K562 (cell line): ENCODE measurements around the gene SPOCK3. TPM values are rescaled to one million over a fixed set of nuclear protein-coding genes. Genes with fewer than 3 reads are reported as not detected.

Experiments used
- ATAC-seq: fragments of 200-7000 bp; cut with Tn5 transposase; 3 replicates; pipeline ENCODE4 v1.9.1; 2020; ENCODE audit warnings: moderate library complexity
- BruUV-seq: library from RNA; stranded (reverse); fragments of 400-500 nt; replicated peaks from 2 replicates; lab custom pipeline; 2021; lab: Mats Ljungman, UMichigan
- CTCF ChIA-PET: fragments of 300-600 bp; formaldehyde crosslinking; extraction: SDS; loops from one replicate; lab custom pipeline; 2021; ENCODE audit warnings: low intra/inter-chr PET ratio; lab: Yijun Ruan, JAX
- POLR2A ChIA-PET: fragments of 300-600, 350-650 bp; sonication (Branson Sonifier 250); formaldehyde crosslinking; extraction: SDS; loops from one replicate; lab custom pipeline; 2021; ENCODE audit warnings: antibody characterized with exemption, inconsistent platforms; lab: Yijun Ruan, JAX
- DNase-seq, 4 experiments: peaks; one replicate each; pipeline versions ENCODE4 v3.0.0 to v3.0.0-alpha.2; 2011 to 2018; ENCODE audit warnings: low spot score in 3 of 4, mixed read lengths in 3 of 4; ENCODE audit errors: extremely low read depth in 1 of 4
- FAIRE-seq: peaks from 2 replicates; lab custom pipeline; 2011; peaks lifted over from hg19 to GRCh38; lab: Jason Lieb, UNC
- H2AFZ ChIP-seq: 2 replicates; pipeline ENCODE4 v1.6.0; 2011; ENCODE audit warnings: low read depth, low read length, control low read depth, inconsistent platforms
- H3K27ac ChIP-seq: fragments of 200-600 bp; 3 replicates; pipeline ENCODE4 v1.8.0; 2011; ENCODE audit warnings: low read depth, mild to moderate bottlenecking, control low read depth, inconsistent platforms, low read length, moderate library complexity, mixed read lengths; ENCODE audit errors: extremely low read depth
- H3K27me3 ChIP-seq, 2 experiments: fragments of 300-600 bp in 1 of 2; 2 replicates in 1 of 2; 3 replicates in 1 of 2; pipeline versions ENCODE4 v1.6.0 to v1.8.0; 2011; ENCODE audit warnings: inconsistent platforms in 2 of 2, low read length in 2 of 2, mild to moderate bottlenecking in 1 of 2, mixed read lengths in 1 of 2, moderate library complexity in 1 of 2; ENCODE audit not compliant: control insufficient read depth in 2 of 2, insufficient read depth in 2 of 2
- H3K36me3 ChIP-seq: fragments of 300-600 bp; 3 replicates; pipeline ENCODE4 v1.8.0; 2011; ENCODE audit warnings: mild to moderate bottlenecking, low read length, inconsistent platforms; ENCODE audit not compliant: control insufficient read depth, insufficient read depth
- H3K4me1 ChIP-seq, 2 experiments: fragments of 200-600 bp in 1 of 2; replicated peaks in 1 of 2; 2 replicates in 1 of 2; 3 replicates in 1 of 2; pipeline versions ENCODE4 v1.5.1 to v1.8.0; 2011; ENCODE audit warnings: inconsistent platforms in 2 of 2, low read length in 2 of 2, mild to moderate bottlenecking in 1 of 2, mixed read lengths in 1 of 2, moderate library complexity in 1 of 2; ENCODE audit not compliant: control insufficient read depth in 2 of 2, insufficient read depth in 2 of 2
- H3K4me2 ChIP-seq: 2 replicates; pipeline ENCODE4 v1.6.1; 2011; ENCODE audit warnings: low read length, control low read depth, inconsistent platforms, mixed read lengths; ENCODE audit not compliant: insufficient read depth
- H3K4me3 ChIP-seq: fragments of 200-600 bp; sonication (generic), shearing (Covaris generic); 2 replicates; pipeline ENCODE4 v1.5.1; 2016; ENCODE audit warnings: control low read depth, inconsistent platforms
- H3K79me2 ChIP-seq: fragments of 200-600 bp; 3 replicates; pipeline ENCODE4 v1.8.0; 2011; ENCODE audit warnings: low read length, inconsistent platforms; ENCODE audit not compliant: control insufficient read depth, insufficient read depth
- H3K9ac ChIP-seq, 2 experiments: 2 replicates each; pipeline versions ENCODE4 v1.6.0 to v1.6.1; 2011; ENCODE audit warnings: low read depth in 2 of 2, low read length in 2 of 2, control low read depth in 1 of 2, inconsistent platforms in 1 of 2, mild to moderate bottlenecking in 1 of 2, mixed read lengths in 1 of 2; ENCODE audit not compliant: insufficient read depth in 1 of 2
- H3K9me1 ChIP-seq: one replicate; pipeline ENCODE4 v1.6.0; 2011; ENCODE audit warnings: inconsistent platforms, mild to moderate bottlenecking, low read length, moderate library complexity; ENCODE audit not compliant: control insufficient read depth, insufficient read depth
- H3K9me3 ChIP-seq: replicated peaks from 2 replicates; pipeline ENCODE4 v1.5.1; 2011; ENCODE audit warnings: low read depth, low read length, inconsistent platforms; ENCODE audit not compliant: control insufficient read depth, insufficient read depth
- H4K20me1 ChIP-seq: replicated peaks from 2 replicates; pipeline ENCODE4 v1.6.1; 2011; ENCODE audit warnings: low read length, inconsistent platforms, mixed read lengths; ENCODE audit not compliant: control insufficient read depth, insufficient read depth
- CBX3 ChIP-seq, 2 experiments: IDR thresholded peaks; 1 replicate in 1 of 2; 2 replicates in 1 of 2; pipeline ENCODE4 v1.6.1; 2012; ENCODE audit warnings: inconsistent platforms in 2 of 2, low read length in 2 of 2, borderline replicate concordance in 1 of 2, control low read depth in 1 of 2
- DACH1 ChIP-seq: fragments of 450-650 bp; IDR thresholded peaks from 2 replicates; pipeline ENCODE4 v1.6.1; 2018; ENCODE audit not compliant: partially characterized antibody
- KDM4B ChIP-seq, 2 experiments: fragments of 450-650 bp in 1 of 2; sonication (generic) in 1 of 2; IDR thresholded peaks; 2 replicates each; pipeline ENCODE4 v1.6.1; 2016 to 2017; ENCODE audit warnings: borderline replicate concordance in 2 of 2, antibody characterized with exemption in 1 of 2, low read depth in 1 of 2, mild to moderate bottlenecking in 1 of 2
- LARP7 ChIP-seq: fragments of 450-650 bp; IDR thresholded peaks from 2 replicates; pipeline ENCODE4 v1.6.1; 2016
- SREBF1 ChIP-seq: fragments of 150-350 bp; IDR thresholded peaks from 2 replicates; pipeline ENCODE4 v1.6.1; 2014; ENCODE audit warnings: antibody characterized with exemption, low read depth, low read length, borderline replicate concordance
- SRSF3 ChIP-seq: fragments of 200-400 bp; formaldehyde crosslinking; IDR thresholded peaks from 2 replicates; pipeline ENCODE4 v1.6.1; 2016; ENCODE audit warnings: mild to moderate bottlenecking, low read length, moderate library complexity; ENCODE audit not compliant: insufficient read depth
- WGBS: fragments of 100-300 bp; shearing (Covaris generic); methylation state at CpG from one replicate; pipeline ENCODE4 v1.1.6; 2016; ENCODE audit warnings: low coverage, mixed read lengths; ENCODE audit not compliant: insufficient coverage; ENCODE audit errors: missing lambda C conversion rate; 5-methylcytosine and 5-hydroxymethylcytosine counted together
- in situ Hi-C: fragments of 300-500 bp; cut with MboI; formaldehyde crosslinking; loops from 4 replicates; pipeline ENCODE4 v1.15.0; 2018; ENCODE audit warnings: inconsistent platforms, mixed read lengths
- intact Hi-C: fragments of 100-400 bp; cut with micrococcal nuclease; formaldehyde crosslinking; loops from 2 replicates; pipeline ENCODE4 v1.14.2; 2022
- polyA plus RNA-seq, 8 experiments: library from polyadenylated mRNA; depleted of rRNA in 4 of 8; stranded (reverse) in 5 of 8; unstranded in 3 of 8; fragments of >200 nt; fragmentation: Nextera tagmentation in 2 of 8; fragmentation: Illumina TruSeq in 1 of 8; extraction: Ambion mirVana in 2 of 8; extraction: Trizol in 1 of 8; gene quantifications; 2 replicates each; pipeline versions ENCODE4 v1.2.1 to v1.2.3, GENCODE V29; 2011 to 2014; ENCODE audit warnings: inconsistent platforms in 1 of 8, missing spikeins in 1 of 8
- total RNA-seq, 7 experiments: library from RNA; depleted of rRNA in 6 of 7; stranded (reverse); fragments of >200 nt in 6 of 7; fragmentation: Illumina TruSeq in 2 of 7; extraction: Trizol in 2 of 7; gene quantifications; 2 replicates each; pipeline versions ENCODE4 v1.2.1 to v1.2.3, GENCODE V29; 2011 to 2021; ENCODE audit warnings: low replicate concordance in 1 of 7
- TF ChIP-seq, protein P1 (sequence below): fragments of 450-650 bp; IDR thresholded peaks from 2 replicates; pipeline ENCODE4 v1.6.1; 2017; ENCODE audit warnings: antibody characterized with exemption, mild to moderate bottlenecking

SPOCK3 gene
- total and polyA plus RNA-seq, 9 of the 15 experiments (the other 6 are each of a cell fraction or from before 2014, with no cell fraction given), result not detected

- no peak overlapping the region for H3K9ac ChIP-seq
- ATAC-seq, result no peak
- H3K9me3 ChIP-seq, result 0 out of 2 replicates have a peak, but pooled peaks cover 2% of the 10 kb centered on the region
- H3K79me2 ChIP-seq, result no peaks in the 10 kb centered on the region
- no peak overlapping the region for H3K27ac ChIP-seq
- BruUV-seq, result no TSS peak
- no peaks in the 10 kb centered on the region for H3K27me3 ChIP-seq
- H3K4me2 ChIP-seq, result no peak overlapping the region
- no peaks in the 10 kb centered on the region for H3K4me1 ChIP-seq
- intact Hi-C loops, result no loop called here
- no peak overlapping the region for H2AFZ ChIP-seq
- CTCF ChIA-PET, result no interaction called here
- in situ Hi-C loops, result no loop called here
- TF ChIP-seq DACH1 (no peak), CBX3 (IDR thresholded peaks at IDR 0.05; ENCODE audit: borderline replicate concordance in 1 of 2, low read length in 2 of 2) (no peak), SRSF3 (no peak), LARP7 (no peak), SREBF1 (no peak), KDM4B (IDR thresholded peaks at IDR 0.05; ENCODE audit: borderline replicate concordance in 2 of 2, low read depth in 1 of 2) (no peak)
- TF ChIP-seq, protein P1, sequence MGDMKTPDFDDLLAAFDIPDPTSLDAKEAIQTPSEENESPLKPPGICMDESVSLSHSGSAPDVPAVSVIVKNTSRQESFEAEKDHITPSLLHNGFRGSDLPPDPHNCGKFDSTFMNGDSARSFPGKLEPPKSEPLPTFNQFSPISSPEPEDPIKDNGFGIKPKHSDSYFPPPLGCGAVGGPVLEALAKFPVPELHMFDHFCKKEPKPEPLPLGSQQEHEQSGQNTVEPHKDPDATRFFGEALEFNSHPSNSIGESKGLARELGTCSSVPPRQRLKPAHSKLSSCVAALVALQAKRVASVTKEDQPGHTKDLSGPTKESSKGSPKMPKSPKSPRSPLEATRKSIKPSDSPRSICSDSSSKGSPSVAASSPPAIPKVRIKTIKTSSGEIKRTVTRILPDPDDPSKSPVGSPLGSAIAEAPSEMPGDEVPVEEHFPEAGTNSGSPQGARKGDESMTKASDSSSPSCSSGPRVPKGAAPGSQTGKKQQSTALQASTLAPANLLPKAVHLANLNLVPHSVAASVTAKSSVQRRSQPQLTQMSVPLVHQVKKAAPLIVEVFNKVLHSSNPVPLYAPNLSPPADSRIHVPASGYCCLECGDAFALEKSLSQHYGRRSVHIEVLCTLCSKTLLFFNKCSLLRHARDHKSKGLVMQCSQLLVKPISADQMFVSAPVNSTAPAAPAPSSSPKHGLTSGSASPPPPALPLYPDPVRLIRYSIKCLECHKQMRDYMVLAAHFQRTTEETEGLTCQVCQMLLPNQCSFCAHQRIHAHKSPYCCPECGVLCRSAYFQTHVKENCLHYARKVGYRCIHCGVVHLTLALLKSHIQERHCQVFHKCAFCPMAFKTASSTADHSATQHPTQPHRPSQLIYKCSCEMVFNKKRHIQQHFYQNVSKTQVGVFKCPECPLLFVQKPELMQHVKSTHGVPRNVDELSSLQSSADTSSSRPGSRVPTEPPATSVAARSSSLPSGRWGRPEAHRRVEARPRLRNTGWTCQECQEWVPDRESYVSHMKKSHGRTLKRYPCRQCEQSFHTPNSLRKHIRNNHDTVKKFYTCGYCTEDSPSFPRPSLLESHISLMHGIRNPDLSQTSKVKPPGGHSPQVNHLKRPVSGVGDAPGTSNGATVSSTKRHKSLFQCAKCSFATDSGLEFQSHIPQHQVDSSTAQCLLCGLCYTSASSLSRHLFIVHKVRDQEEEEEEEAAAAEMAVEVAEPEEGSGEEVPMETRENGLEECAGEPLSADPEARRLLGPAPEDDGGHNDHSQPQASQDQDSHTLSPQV, result no peak
- H3K9me1 ChIP-seq, result no peaks in the 10 kb centered on the region
- DNase-seq, result no peak
- H4K20me1 ChIP-seq, result no peaks in the 10 kb centered on the region
- H3K36me3 ChIP-seq, result no peaks in the 10 kb centered on the region
- no peak for FAIRE-seq
- POLR2A ChIA-PET, result no interaction called here
- WGBS, result 0% methylated on average over 2 of the region's 2 CpGs
- no peak overlapping the region for H3K4me3 ChIP-seq
These were observed 133.3 kb downstream of the SPOCK3 start for GRCh38 chr4:167101035-167101434.
